Memory B cell (primary cell): Measurements from ENCODE around the gene CD79A.

Experiments
- ATAC-seq: fragments of 150-1000 bp; cut with Tn5 transposase; 2 replicates; pipeline ENCODE4 v1.10.0; 2021; ENCODE audit warnings: low read depth, mild to moderate bottlenecking, moderate library complexity
- DNase-seq, 2 donors: peaks; one replicate each; pipeline ENCODE4 v3.0.0; 2022; ENCODE audit warnings: low spot score in 2 of 2
- H3K27ac Mint-ChIP-seq: one replicate; pipeline ENCODE4 v1.8.0; 2022; ENCODE audit warnings: mild to moderate bottlenecking, moderate library complexity, mixed read lengths
- H3K27me3 Mint-ChIP-seq: one replicate; pipeline ENCODE4 v1.8.0; 2022; ENCODE audit warnings: mixed read lengths
- H3K36me3 Mint-ChIP-seq: one replicate; pipeline ENCODE4 v1.8.0; 2022; ENCODE audit warnings: mild to moderate bottlenecking, mixed read lengths
- H3K4me1 Mint-ChIP-seq: one replicate; pipeline ENCODE4 v1.8.0; 2022; ENCODE audit warnings: mixed read lengths
- H3K4me3 Mint-ChIP-seq: one replicate; pipeline ENCODE4 v1.8.0; 2022; ENCODE audit warnings: mild to moderate bottlenecking, moderate library complexity, mixed read lengths
- H3K9me3 Mint-ChIP-seq: one replicate; pipeline ENCODE4 v1.8.0; 2022; ENCODE audit warnings: mixed read lengths

Gene CD79A

GRCh38 chr19:41876847-41877832 lies at the start of gene CD79A:
Gene CD79A (plus strand): TSS chr19:41877279. CDS start chr19:41877305, 26 bp downstream.
- DNase-seq (peak; percentile 84 to 93), ATAC-seq (peak; percentile 72)
- H3K27ac Mint-ChIP-seq: peak within 1 kb of the TSS; percentile 99
- peak within 1 kb of the TSS; percentile 100 for H3K4me3 Mint-ChIP-seq
- peaks cover 34% of the 10 kb centered on the region for H3K4me1 Mint-ChIP-seq
- no peaks in the 10 kb centered on the region for H3K27me3 Mint-ChIP-seq
- peaks cover 34% of the 10 kb centered on the region for H3K36me3 Mint-ChIP-seq
- H3K9me3 Mint-ChIP-seq: no peaks in the 10 kb centered on the region

- H3K27ac Mint-ChIP-seq: no peak overlapping the region
- DNase-seq (no peak), ATAC-seq (no peak)
- no peaks in the 10 kb centered on the region for H3K36me3 Mint-ChIP-seq
- H3K4me3 Mint-ChIP-seq: no peak overlapping the region
- peaks cover 16% of the 10 kb centered on the region for H3K27me3 Mint-ChIP-seq
- H3K9me3 Mint-ChIP-seq: no peaks in the 10 kb centered on the region
- H3K4me1 Mint-ChIP-seq: peaks cover 3% of the 10 kb centered on the region
These were observed 38.9 kb upstream of the CD79A start for GRCh38 chr19:41837981-41838708.

GRCh38 chr19:41839211-41839610 lies 37.9 kb upstream of the CD79A start:
- no peak for ATAC-seq
- Mint-ChIP-seq H3K36me3 (peaks cover 2% of the 10 kb centered on the region), H3K9me3 (peaks cover 4% of the 10 kb centered on the region)

GRCh38 chr19:41843371-41843770 lies 33.7 kb upstream of the CD79A start:
- H3K4me3 Mint-ChIP-seq: no peak overlapping the region

More at GRCh38 chr19:41839211-41839610, 37.9 kb upstream of the CD79A start:
- H3K4me1 Mint-ChIP-seq: peaks cover 3% of the 10 kb centered on the region
- no peak for DNase-seq
- no peak overlapping the region for H3K27ac Mint-ChIP-seq
- peaks cover 16% of the 10 kb centered on the region for H3K27me3 Mint-ChIP-seq
- H3K4me3 Mint-ChIP-seq: no peak overlapping the region

GRCh38 chr19:41844601-41845000 lies 32.5 kb upstream of the CD79A start, which contains the start of gene LYPD4:
Gene LYPD4 (minus strand): TSS chr19:41844683. CDS start chr19:41839285, 5,398 bp downstream.
- Mint-ChIP-seq H3K36me3 (peaks cover 2% of the 10 kb centered on the region), H3K9me3 (peaks cover 4% of the 10 kb centered on the region), H3K4me1 (no peaks in the 10 kb centered on the region), H3K27me3 (peaks cover 5% of the 10 kb centered on the region), H3K27ac (no peak within 1 kb of the TSS), H3K4me3 (no peak within 1 kb of the TSS)
- ATAC-seq (no peak), DNase-seq (no peak)

More at GRCh38 chr19:41843371-41843770, 33.7 kb upstream of the CD79A start:
- peaks cover 4% of the 10 kb centered on the region for H3K9me3 Mint-ChIP-seq
- H3K4me1 Mint-ChIP-seq: no peaks in the 10 kb centered on the region
- peaks cover 11% of the 10 kb centered on the region for H3K27me3 Mint-ChIP-seq
- ATAC-seq: no peak
- peaks cover 2% of the 10 kb centered on the region for H3K36me3 Mint-ChIP-seq
- DNase-seq: no peak
- no peak overlapping the region for H3K27ac Mint-ChIP-seq

GRCh38 chr19:41845001-41845050 lies 32.3 kb upstream of the CD79A start, which contains the start of gene DMRTC2:
Gene DMRTC2 (plus strand): TSS chr19:41845042. CDS start chr19:41847429, 2,387 bp downstream.
- DNase-seq: no peak
- H3K4me3 Mint-ChIP-seq: no peak within 1 kb of the TSS
- peaks cover 4% of the 10 kb centered on the region for H3K9me3 Mint-ChIP-seq
- ATAC-seq: no peak
- peaks cover 2% of the 10 kb centered on the region for H3K36me3 Mint-ChIP-seq
- peaks cover 5% of the 10 kb centered on the region for H3K27me3 Mint-ChIP-seq
- H3K4me1 Mint-ChIP-seq: no peaks in the 10 kb centered on the region
- no peak within 1 kb of the TSS for H3K27ac Mint-ChIP-seq

- H3K27ac Mint-ChIP-seq: no peak overlapping the region
- peaks cover 2% of the 10 kb centered on the region for H3K36me3 Mint-ChIP-seq
- H3K9me3 Mint-ChIP-seq: peaks cover 4% of the 10 kb centered on the region
- ATAC-seq: no peak
- no peak for DNase-seq
- H3K4me1 Mint-ChIP-seq: no peaks in the 10 kb centered on the region
- H3K27me3 Mint-ChIP-seq: peaks cover 5% of the 10 kb centered on the region
- H3K4me3 Mint-ChIP-seq: no peak overlapping the region
These were observed 32.0 kb upstream of the CD79A start for GRCh38 chr19:41845051-41845590.

- Mint-ChIP-seq H3K27ac (no peak overlapping the region), H3K4me3 (no peak overlapping the region), H3K27me3 (peaks cover 5% of the 10 kb centered on the region), H3K9me3 (peaks cover 4% of the 10 kb centered on the region), H3K4me1 (no peaks in the 10 kb centered on the region), H3K36me3 (peaks cover 2% of the 10 kb centered on the region)
- ATAC-seq (no peak), DNase-seq (no peak)
These were observed 29.6 kb upstream of the CD79A start for GRCh38 chr19:41847351-41848105.

GRCh38 chr19:41848666-41849065 lies 28.4 kb upstream of the CD79A start:
- no peak overlapping the region for H3K27ac Mint-ChIP-seq
- H3K36me3 Mint-ChIP-seq: peaks cover 2% of the 10 kb centered on the region
- ATAC-seq: no peak
- peaks cover 4% of the 10 kb centered on the region for H3K9me3 Mint-ChIP-seq
- DNase-seq: no peak
- H3K4me1 Mint-ChIP-seq: peaks cover 1% of the 10 kb centered on the region
- H3K27me3 Mint-ChIP-seq: peaks cover 5% of the 10 kb centered on the region
- H3K4me3 Mint-ChIP-seq: no peak overlapping the region

GRCh38 chr19:41849067-41849466 lies 28.0 kb upstream of the CD79A start:
- DNase-seq (no peak), ATAC-seq (no peak)
- Mint-ChIP-seq H3K9me3 (peaks cover 2% of the 10 kb centered on the region), H3K36me3 (no peaks in the 10 kb centered on the region), H3K4me3 (no peak overlapping the region), H3K27me3 (peaks cover 5% of the 10 kb centered on the region), H3K27ac (no peak overlapping the region), H3K4me1 (peaks cover 2% of the 10 kb centered on the region)

GRCh38 chr19:41850381-41850780 lies 26.7 kb upstream of the CD79A start:
- Mint-ChIP-seq H3K27ac (no peak overlapping the region), H3K36me3 (no peaks in the 10 kb centered on the region), H3K4me1 (peaks cover 2% of the 10 kb centered on the region), H3K9me3 (no peaks in the 10 kb centered on the region), H3K27me3 (peaks cover 8% of the 10 kb centered on the region), H3K4me3 (no peak overlapping the region)
- DNase-seq (no peak), ATAC-seq (no peak)

- Mint-ChIP-seq H3K36me3 (no peaks in the 10 kb centered on the region), H3K9me3 (no peaks in the 10 kb centered on the region), H3K4me3 (no peak overlapping the region), H3K27ac (no peak overlapping the region), H3K27me3 (peaks cover 5% of the 10 kb centered on the region), H3K4me1 (peaks cover 2% of the 10 kb centered on the region)
- ATAC-seq (no peak), DNase-seq (no peak)
These were observed 25.6 kb upstream of the CD79A start for GRCh38 chr19:41851456-41851855.

GRCh38 chr19:41853344-41853743 lies 23.7 kb upstream of the CD79A start:
- H3K27ac Mint-ChIP-seq: no peak overlapping the region
- no peaks in the 10 kb centered on the region for H3K9me3 Mint-ChIP-seq
- no peak overlapping the region for H3K4me3 Mint-ChIP-seq
- ATAC-seq (no peak), DNase-seq (no peak)
- H3K27me3 Mint-ChIP-seq: peaks cover 5% of the 10 kb centered on the region
- peaks cover 2% of the 10 kb centered on the region for H3K4me1 Mint-ChIP-seq
- no peaks in the 10 kb centered on the region for H3K36me3 Mint-ChIP-seq

GRCh38 chr19:41853768-41854167 lies 23.3 kb upstream of the CD79A start:
- Mint-ChIP-seq H3K9me3 (no peaks in the 10 kb centered on the region), H3K36me3 (no peaks in the 10 kb centered on the region), H3K4me3 (no peak overlapping the region), H3K4me1 (peaks cover 2% of the 10 kb centered on the region), H3K27me3 (peaks cover 5% of the 10 kb centered on the region), H3K27ac (no peak overlapping the region)
- ATAC-seq (peak; percentile 19), DNase-seq (no peak)
